ENCODE measurements around the gene FSD1L.
"Not testable (repeated sequence)": the region's sequence is repeated elsewhere in the genome, so short reads cannot be mapped to it uniquely, and the experiment has no call there.

Gene FSD1L

DNA sequence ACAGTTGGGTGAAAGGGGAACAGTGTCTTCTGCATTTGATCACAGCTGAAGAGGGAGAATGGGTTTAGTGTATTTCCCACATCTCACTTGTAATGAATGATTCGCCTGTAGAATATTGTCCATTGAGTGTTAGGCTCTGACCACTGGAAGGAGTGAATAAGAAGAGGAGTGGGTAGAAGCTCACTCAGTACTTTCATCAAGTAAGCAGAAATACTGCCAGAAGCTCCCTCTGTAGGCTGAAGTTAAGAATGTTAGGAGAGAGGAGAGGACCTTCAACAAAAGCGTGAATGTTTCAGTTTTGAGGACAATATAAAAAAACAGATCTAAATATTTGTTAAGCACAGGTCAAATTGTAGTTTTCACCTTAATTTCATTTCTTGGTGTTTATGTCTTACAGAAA lies 27.5 kb downstream of the FSD1L start:
- in situ Hi-C loops (cut with MboI; ENCODE audit: low sequenced_read_pairs) = no loop called here

DNA sequence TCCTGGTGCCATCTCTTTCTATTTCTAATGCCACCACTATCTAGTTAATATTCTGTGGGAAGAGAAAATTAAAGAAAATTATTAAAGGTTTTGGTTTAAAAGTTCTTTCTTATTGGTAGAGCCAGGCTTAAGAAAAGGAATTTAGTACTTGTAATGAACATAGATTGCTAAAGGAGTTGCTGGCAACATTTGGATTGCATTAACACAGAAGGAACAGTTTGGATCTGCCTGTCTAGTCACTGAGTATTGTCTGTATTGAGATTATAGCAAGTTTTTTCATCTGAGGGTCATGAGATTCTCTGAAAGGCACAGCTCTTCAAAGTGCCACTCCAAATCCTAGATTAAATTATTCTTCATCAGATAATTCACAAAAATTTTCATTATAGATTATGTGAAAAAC lies 32.0 kb downstream of the FSD1L start:
- in situ Hi-C loops (cut with MboI; ENCODE audit: low sequenced_read_pairs) = no loop called here

DNA sequence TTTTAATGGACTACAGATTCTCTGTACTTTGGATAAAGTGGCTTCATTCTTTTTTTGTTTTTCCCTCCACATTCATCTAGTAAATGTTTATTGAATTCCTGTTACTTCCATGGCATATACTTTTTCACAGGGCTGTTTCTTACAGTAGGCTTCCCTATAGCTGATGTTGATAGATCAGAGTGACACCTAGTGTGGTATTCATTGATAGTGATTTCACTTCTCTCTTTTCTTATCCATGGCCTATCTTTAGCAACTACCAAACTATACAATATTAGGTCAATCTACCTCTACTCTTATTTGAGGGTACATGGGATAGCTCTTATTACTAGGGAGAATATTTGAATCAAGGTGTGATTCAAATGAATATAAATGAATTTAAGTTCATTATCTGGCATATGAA lies 35.8 kb downstream of the FSD1L start:
- in situ Hi-C loops (cut with MboI; ENCODE audit: low sequenced_read_pairs) = no loop called here

DNA sequence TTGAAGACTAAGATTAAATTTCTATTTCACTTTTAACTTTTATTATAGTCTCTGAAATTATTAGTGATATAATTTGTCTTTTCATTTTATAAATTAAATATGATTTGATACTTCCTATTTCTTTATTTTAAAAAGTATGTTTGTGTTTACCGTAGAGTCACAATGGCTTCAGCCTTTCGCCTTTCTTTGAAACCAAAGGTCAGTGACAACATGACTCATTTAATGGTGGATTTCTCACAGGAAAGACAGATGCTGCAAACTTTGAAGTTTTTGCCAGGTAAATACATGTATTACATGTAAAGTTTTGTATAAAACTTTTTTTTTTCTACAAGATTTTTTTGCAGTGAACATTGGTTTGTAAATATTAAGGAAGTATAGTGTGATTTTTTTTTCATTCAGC lies 36.4 kb downstream of the FSD1L start:
- in situ Hi-C loops (cut with MboI; ENCODE audit: low sequenced_read_pairs) = no loop called here

DNA sequence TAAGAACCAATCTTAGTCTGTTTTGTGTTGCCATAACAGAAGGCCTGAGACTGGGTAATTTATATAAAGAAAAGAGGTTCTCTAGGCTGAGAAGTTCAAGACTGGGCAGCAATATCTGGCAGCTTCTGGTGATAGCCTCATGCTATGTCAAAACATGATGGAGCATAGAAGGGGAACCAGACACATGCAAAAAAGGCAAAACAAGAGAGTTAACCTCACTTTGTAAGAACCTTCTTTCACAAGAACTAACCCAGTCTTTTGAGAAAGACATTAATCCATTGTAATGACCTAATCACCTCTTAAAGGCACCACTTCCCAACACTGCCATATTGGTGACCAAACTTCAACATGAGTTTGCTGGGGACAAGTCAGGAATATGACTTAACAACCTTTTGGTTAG lies 37.3 kb downstream of the FSD1L start:
- in situ Hi-C loops (cut with MboI; ENCODE audit: low sequenced_read_pairs) = no loop called here

DNA sequence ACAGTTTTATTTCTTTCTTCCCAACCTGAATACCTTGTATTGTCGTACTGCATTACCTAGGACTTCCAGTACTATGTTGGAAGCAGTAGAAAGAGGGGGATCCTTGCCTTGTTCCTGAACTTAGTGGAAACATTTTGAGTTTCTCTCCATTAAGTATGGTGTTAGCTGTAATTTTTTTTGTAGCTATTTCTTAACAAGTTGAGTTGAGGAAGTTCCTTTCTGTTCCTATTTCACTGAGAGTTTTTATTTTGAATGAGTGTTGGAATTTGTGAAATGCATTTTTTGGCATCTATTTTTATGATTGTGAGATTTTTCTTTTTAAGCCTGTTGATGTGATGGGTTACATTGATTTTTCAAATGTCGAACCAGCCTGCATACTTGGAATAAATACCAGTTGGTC lies 49.0 kb downstream of the FSD1L start:
- in situ Hi-C loops (cut with MboI; ENCODE audit: low sequenced_read_pairs) = no loop called here

DNA sequence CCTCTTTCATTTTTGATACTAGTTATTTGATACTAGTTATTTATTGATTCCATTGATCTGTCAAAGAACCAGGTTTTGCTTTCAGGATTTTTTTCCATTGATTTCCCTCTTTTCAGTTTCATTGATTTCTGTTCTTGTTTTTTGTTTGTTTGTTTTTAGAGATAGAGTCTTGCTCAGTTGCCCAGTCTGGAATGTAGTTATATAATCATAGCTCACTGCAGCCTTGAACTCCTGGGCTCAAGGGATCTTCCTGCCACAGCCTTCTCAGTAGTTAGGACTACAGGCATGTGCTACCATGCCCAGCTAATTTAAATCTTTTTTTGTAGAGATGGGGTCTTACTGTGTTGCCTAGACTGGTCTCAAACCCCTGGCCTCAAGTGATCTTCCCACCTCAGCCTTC lies 49.9 kb downstream of the FSD1L start:
- in situ Hi-C loops (cut with MboI; ENCODE audit: low sequenced_read_pairs) = no loop called here

DNA sequence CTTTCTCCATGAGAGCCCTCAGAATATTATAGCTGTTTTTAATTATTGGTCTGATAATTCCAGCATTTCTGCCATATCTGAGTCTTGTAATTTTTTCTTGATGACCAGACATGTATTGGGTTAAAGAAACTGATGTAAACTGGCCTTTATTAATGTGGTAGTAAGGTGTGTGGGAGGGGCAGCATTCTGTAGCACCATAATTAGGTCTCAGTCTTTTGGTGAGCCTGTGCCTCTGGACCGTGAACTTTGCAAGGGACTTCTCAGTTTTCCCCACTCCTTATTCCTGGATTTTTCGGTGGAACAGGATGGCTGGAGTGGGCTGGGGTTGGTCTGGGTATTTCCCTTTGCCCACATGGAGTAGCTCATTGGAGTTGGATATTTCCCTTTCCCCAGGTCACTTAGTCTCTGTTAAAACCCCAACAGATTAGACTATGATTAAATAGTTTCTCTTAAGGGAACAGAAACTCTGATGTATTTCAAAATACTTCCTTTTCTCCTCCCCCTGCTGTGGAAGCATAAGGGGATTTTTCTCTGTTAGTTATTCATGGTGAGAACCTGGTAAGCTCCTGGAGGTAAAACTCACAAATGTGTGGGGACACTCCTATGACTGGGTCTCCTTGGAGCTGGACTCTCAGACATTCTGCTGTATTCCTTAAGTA lies 52.4 kb downstream of the FSD1L start:
- in situ Hi-C loops (cut with MboI; ENCODE audit: low sequenced_read_pairs) = no loop called here

DNA sequence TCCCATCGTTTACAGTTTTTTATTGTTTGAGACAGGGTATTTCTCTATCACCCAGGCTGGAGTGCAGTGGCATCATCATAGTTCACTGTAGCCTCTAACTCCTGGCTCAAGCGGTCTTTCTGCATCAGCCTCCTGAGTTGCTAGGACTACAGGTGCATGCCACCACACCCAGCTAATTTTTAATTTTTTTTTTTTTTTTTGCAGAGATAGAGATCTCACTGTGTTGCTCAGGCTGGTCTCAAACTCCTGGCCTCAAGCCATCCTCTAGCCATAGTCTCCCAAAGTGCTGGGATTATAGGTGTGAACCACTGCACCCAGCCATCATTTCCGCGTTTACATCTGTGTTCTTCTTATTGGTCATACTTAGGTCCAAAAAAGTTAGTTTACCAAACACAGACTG lies 53.6 kb downstream of the FSD1L start:
- in situ Hi-C loops (cut with MboI; ENCODE audit: low sequenced_read_pairs) = no loop called here

DNA sequence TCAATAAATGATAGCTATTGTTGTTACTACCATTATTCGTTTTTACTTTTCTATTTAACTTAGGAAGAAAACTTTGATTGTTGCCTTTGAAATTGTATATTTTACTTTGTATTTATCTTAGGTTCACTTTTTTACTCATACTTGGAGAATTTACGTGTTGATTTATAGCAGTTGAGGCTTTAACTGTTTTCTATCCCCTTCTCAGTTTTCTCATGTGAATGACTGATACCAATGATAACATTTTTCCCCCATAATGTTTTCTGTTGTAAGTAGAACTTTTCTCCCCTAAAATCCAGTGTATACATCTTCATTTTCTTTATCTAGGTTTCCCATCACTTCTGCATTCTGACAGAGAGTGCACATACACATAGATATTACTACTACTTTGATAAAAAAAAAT lies 54.4 kb downstream of the FSD1L start:
- in situ Hi-C loops (cut with MboI; ENCODE audit: low sequenced_read_pairs) = no loop called here

DNA sequence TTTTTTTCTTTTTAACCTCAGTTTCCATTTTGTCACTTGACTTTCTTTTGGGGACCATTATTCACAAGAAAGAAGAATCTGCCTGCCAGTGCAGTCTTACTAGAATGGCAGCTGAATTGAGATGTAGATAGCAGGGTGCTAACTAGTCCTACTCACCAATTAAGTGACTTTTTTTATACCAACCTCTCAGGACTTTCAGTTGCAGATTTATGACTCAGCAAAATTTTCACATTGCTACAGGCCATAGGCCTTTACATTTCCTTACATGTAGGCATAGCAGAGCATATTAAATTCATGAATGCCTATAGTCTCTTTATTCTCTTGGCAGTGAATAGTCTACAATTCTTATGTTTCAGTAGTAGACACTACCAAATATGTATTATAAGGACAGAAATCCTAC lies 56.0 kb downstream of the FSD1L start:
- in situ Hi-C loops (cut with MboI; ENCODE audit: low sequenced_read_pairs) = no loop called here

DNA sequence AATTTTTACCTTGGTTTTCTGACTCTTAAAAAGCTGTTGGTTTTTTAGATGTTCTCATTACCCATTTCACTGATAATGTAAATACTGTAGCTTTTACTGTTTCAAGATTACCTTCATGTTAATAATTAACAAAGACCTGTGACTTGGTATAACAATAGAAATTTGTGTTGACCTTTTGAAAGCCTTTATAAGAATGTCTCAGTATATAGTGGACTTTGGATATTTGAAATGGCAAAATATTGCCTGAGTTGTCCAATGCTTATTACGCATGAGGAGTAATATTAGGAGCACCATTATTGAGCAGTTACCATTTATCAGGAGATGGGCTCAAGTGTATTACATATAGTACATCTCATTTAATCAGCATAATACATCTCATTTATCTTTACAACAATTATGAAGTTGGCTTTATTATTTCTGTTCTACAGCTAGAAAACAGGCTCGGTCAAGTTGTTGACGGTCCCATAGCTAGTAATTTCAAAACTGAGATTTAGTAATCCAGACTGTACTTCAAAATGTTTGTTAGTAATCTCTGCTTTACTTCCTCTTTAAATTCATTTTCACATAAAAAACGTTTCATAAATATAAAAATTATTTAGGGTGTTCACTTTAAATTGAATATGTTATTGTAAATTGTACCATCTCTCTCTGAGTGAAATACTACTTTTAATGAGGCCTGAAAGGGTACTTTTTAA lies 59.4 kb downstream of the FSD1L start:
- in situ Hi-C loops (cut with MboI; ENCODE audit: low sequenced_read_pairs) = no loop called here

DNA sequence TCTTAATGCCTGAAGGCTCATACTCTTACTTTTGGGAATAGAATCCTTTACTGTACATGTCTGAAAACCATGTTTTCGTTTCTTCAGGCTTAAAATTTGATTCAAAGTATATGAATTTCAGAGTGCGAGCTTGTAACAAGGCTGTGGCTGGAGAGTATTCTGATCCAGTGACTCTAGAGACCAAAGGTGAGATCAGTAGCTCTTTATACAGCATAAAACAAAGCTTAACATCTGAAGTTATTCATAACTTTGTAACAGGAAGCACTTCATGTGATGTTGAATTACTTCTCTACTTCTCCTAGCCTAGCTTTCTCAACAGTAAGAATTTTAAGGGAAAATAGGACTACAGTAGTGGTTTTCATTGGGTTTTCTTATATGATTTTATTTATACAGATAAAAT lies 60.7 kb downstream of the FSD1L start:
- in situ Hi-C loops (cut with MboI; ENCODE audit: low sequenced_read_pairs) = no loop called here

DNA sequence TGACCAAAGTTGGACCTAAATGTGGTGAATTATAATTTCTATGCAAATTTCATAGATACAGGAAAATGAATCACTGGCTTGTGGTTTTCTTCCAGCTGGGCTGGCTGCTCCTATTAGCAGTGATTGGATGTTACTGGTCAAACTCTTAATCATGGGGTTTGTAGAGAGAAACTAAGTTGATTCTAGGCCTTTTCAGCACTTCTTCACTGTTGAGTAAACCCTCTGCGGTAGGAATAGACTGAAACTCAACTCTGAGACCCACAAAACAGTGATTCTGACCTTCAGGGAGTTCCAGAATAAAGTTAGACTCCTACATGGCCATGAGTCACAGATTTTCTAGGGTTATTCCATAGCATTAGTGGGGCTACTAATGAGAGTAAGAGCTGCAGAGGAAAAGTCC lies 62.2 kb downstream of the FSD1L start:
- in situ Hi-C loops (cut with MboI; ENCODE audit: low sequenced_read_pairs) = no loop called here

DNA sequence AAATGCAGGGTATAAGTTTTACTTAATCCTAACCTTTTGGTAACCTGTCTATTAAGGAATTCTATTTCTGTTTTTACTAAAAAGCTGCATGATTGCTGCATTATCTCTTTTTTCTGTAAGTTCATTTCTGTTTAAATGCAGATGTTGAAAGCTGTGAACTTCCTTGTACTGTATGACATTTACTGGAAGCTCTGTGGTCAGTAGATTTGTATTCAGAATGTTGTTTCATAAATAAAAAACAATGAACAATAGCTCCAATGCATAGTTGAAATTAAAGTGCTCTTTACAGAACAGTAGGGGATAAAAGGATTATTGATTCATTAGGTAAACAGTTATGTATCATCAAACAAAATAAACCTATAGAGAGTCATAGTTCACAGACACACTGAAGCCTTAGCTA lies 63.6 kb downstream of the FSD1L start:
- in situ Hi-C loops (cut with MboI; ENCODE audit: low sequenced_read_pairs) = no loop called here

DNA sequence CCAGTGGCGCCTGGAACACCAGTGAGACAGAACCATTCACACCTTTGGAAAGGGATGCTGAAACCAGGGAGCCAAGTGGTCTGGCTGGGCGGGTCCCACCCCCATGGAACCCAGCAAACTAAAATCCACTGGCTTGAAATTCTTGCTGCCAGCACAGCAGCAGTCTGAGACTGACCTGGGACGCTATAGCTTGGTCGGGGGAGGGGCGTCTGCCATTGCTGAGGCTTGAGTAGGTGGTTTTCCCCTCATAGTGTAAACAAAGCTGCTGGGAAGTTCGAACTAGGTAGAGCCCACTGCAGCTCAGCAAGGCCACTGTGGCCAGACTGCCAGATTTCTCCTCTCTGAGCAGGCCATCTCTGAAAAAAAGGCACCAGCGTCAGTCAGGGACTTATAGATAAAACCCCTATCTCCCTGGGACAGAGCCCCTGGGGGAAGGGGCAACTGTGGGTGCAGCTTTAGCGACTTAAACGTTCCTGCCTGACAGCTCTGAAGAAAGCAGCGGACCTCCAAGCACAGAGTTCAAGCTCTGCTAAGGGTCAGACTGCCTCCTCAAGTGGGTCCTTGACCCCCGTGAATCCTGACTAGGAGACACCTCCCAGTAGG lies 68.1 kb downstream of the FSD1L start:
- in situ Hi-C loops (cut with MboI; ENCODE audit: low sequenced_read_pairs) = no loop called here

DNA sequence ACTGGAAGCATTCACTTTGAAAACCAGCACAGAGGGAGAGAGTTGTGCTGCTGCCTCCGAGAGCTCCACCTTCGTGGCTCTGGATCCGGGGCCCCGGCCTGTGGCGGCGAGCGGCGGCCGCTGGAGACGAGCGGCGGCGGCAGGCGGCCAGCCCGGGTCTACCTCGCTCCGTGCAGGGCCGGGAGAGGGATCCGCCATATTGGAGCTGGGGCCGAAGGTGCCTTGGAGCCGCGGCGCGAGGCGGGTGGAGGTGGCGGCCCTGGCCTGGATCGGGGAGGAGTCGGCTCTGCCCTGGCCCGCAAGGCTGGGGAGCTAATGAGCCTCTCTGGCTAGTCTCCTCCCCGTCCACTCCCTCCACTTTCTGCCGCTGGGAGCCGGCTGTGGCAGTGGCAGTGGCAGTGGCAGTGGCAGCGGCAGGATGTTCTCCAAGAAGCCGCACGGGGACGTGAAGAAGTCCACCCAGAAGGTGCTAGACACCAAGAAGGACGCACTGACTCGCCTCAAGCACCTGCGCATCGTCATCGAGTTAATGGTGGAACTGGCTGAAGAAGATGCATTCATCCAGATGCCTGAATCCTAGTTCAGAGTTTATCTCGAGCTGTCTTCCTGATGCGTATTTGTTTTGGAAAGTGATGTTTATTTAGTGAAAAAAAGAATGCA lies 72.0 kb downstream of the FSD1L start:
- in situ Hi-C loops (cut with MboI; ENCODE audit: low sequenced_read_pairs) = not testable (repeated sequence)

DNA sequence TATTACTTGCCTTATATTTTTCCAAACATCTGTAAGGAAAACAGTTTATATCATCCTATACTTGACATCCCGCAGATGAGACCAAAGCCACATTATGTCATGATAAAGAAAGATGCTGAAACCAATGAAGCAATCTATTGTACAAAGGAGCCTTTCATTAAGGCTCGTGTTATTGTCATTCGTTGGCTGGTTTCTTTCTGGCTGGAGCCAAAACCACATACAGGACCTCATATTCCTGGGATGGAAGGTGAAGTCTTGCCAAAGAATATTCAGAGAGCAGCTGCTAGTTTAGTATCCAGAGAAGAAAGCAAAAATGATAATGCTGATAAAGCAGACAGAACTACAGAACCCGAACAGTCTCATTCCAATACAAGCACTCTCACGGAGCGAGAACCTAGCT lies 73.2 kb downstream of the FSD1L start:
- in situ Hi-C loops (cut with MboI; ENCODE audit: low sequenced_read_pairs) = not testable (repeated sequence)

DNA sequence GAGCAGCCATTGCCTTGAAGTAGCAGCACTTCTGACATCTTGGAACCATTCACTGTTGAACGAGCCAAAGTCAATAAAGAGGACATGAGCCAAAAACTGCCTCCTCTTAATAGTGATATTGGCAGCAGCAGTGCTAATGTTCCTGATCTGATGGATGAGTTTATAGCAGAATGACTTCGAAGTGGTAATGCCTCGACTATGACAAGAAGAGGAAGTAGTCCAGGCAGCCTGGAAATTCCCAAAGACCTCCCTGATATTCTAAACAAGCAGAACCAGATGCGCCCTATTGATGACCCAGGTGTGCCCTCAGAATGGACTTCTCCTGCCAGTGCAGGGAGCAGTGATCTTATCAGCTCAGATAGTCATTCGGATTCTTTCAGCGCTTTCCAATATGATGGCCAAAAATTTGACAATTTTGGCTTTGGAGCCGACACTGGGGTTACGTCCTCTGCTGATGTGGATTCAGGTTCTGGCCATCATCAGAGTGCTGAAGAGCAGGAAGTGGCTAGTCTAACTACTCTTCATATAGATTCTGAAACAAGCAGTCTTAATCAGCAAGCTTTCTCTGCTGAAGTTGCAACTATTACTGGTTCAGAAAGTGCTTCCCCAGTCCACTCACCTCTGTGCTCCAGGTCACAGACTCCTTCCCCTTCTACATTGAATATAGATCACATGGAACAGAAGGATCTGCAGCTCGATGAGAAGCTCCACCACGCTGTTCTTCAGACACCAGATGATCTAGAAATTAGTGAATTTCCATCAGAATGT lies 75.0 kb downstream of the FSD1L start:
- in situ Hi-C loops (cut with MboI; ENCODE audit: low sequenced_read_pairs) = not testable (repeated sequence)

DNA sequence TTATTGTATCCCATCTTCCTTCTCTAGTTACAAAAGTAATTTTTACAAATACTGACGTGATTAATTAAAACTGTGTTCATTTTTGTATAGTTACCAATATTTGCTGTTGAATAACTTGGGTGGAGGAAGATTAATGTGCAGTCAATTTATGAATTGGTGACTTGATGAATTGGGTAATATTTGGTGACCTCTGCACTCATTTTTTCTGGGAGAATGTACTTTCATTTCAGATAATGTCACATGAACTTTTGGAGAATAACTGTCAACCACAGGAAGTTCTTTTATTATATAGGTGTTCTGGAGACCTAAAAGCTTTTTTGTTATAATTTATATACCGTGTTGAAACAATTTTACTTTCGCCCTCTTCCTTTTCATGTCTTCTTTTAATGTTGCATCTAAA lies 83.7 kb downstream of the FSD1L start:
- in situ Hi-C loops (cut with MboI; ENCODE audit: low sequenced_read_pairs) = no loop called here

DNA sequence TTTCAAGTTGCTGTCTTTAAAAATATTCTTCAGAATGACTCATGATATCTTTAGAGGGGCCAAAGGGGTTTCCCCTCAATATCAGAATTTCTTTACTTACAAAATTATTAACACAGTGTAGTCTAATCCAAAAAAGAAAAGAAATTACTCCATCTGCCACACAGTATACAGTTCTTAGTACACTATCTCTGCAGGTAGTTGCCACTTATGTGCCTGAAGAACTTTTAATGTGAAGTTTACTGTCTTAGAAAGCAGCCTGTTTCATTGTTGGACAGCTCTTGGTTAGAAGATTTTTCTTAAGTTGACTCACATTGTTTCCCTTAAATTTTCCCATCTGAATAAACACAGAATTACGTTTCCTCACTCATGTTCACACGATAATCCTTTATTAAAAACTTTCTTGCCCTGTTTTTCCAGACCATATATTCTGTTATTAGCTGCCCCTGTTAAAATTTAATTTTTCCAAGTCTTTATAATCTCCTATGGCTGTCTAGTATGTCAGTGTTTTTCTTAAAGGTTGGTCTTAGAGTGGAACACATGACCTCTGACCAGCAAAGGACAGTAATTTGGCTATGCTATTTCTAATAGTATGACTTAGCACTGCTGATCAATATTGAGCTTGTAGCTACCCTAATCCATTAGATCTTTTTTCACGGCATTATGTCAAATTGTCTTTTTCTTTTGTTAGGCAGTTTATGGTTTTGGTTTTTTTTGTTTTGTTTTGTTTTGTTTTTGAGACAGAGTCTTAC lies 88.3 kb downstream of the FSD1L start:
- in situ Hi-C loops (cut with MboI; ENCODE audit: low sequenced_read_pairs) = no loop called here

Data from HL-60/S4 (cell line).